ENCODE data around the gene TMPRSS2.

TMPRSS2 gene

GRCh38 chr21:41508415-41509144 lies 622 bp upstream of the TMPRSS2 start:
- TF ChIP-seq SIN3A (IDR thresholded peaks at IDR 0.05; ENCODE audit: borderline replicate concordance, insufficient read depth, low read length) (no peak), TAF1 (IDR thresholded peaks at IDR 0.05; ENCODE audit: borderline replicate concordance, insufficient read depth, low read length) (no peak)

- no peak for TF ChIP-seq FOXP2 (optimal IDR thresholded peaks at IDR 0.05; ENCODE audit: borderline replicate concordance, extremely low read depth, extremely low read length, insufficient read depth)
- TF ChIP-seq SIN3A (IDR thresholded peaks at IDR 0.05; ENCODE audit: borderline replicate concordance, insufficient read depth, low read length), result no peak
- TF ChIP-seq POLR2AphosphoS5 (IDR thresholded peaks at IDR 0.05; ENCODE audit: low read depth, low read length), result no peak
- no peak for TF ChIP-seq REST (IDR thresholded peaks at IDR 0.05; ENCODE audit: insufficient read depth in 1 of 2, low read depth in 2 of 2, low read length in 2 of 2)
- TF ChIP-seq TAF1 (IDR thresholded peaks at IDR 0.05; ENCODE audit: borderline replicate concordance, insufficient read depth, low read length), result no peak
Observed at GRCh38 chr21:41506611-41507520, 1.1 kb downstream of the TMPRSS2 start.

- TF ChIP-seq POLR2AphosphoS5 (IDR thresholded peaks at IDR 0.05; ENCODE audit: low read depth, low read length) (no peak), TAF1 (IDR thresholded peaks at IDR 0.05; ENCODE audit: borderline replicate concordance, insufficient read depth, low read length) (no peak), REST (IDR thresholded peaks at IDR 0.05; ENCODE audit: insufficient read depth in 1 of 2, low read depth in 2 of 2, low read length in 2 of 2) (no peak)
Observed at GRCh38 chr21:41506005-41506594, 1.9 kb downstream of the TMPRSS2 start.

GRCh38 chr21:41504030-41504429 lies 3.9 kb downstream of the TMPRSS2 start:
- no peak for TF ChIP-seq TAF1 (IDR thresholded peaks at IDR 0.05; ENCODE audit: borderline replicate concordance, insufficient read depth, low read length)
- TF ChIP-seq FOXP2 (optimal IDR thresholded peaks at IDR 0.05; ENCODE audit: borderline replicate concordance, extremely low read depth, extremely low read length, insufficient read depth), result no peak
- TF ChIP-seq POLR2AphosphoS5 (IDR thresholded peaks at IDR 0.05; ENCODE audit: low read depth, low read length), result no peak
- no peak for TF ChIP-seq SIN3A (IDR thresholded peaks at IDR 0.05; ENCODE audit: borderline replicate concordance, insufficient read depth, low read length)
- TF ChIP-seq REST (IDR thresholded peaks at IDR 0.05; ENCODE audit: insufficient read depth in 1 of 2, low read depth in 2 of 2, low read length in 2 of 2), result no peak

- TF ChIP-seq FOXP2 (optimal IDR thresholded peaks at IDR 0.05; ENCODE audit: borderline replicate concordance, extremely low read depth, extremely low read length, insufficient read depth) (no peak), REST (IDR thresholded peaks at IDR 0.05; ENCODE audit: insufficient read depth in 1 of 2, low read depth in 2 of 2, low read length in 2 of 2) (no peak), SIN3A (IDR thresholded peaks at IDR 0.05; ENCODE audit: borderline replicate concordance, insufficient read depth, low read length) (no peak), POLR2AphosphoS5 (IDR thresholded peaks at IDR 0.05; ENCODE audit: low read depth, low read length) (no peak), TAF1 (IDR thresholded peaks at IDR 0.05; ENCODE audit: borderline replicate concordance, insufficient read depth, low read length) (no peak)
Observed at GRCh38 chr21:41503331-41503730, 4.6 kb downstream of the TMPRSS2 start.
